GM19463 (cell line): Measurements from ENCODE around the gene SHLD1.
"Not testable (repeated sequence)": the region's sequence is repeated elsewhere in the genome, so short reads cannot be mapped to it uniquely, and the experiment has no call there.

Source experiments
- ATAC-seq: cut with Tn5 transposase; IDR thresholded peaks from one replicate; pipeline ENCODE4 v1.9.1; 2021; ENCODE audit warnings: mild to moderate bottlenecking, moderate library complexity; ENCODE audit not compliant: unreplicated experiment

Gene SHLD1

GRCh38 chr20:5780846-5781217, 30.6 kb downstream of the SHLD1 start:
- ATAC-seq = no peak

- not testable (repeated sequence) for ATAC-seq
Observed at GRCh38 chr20:5781367-5781766, 31.2 kb downstream of the SHLD1 start.

GRCh38 chr20:5781798-5782750, 31.9 kb downstream of the SHLD1 start:
- no peak for ATAC-seq

- ATAC-seq = no peak
Observed at GRCh38 chr20:5784735-5785134, 34.5 kb downstream of the SHLD1 start.

GRCh38 chr20:5785146-5785545, 34.9 kb downstream of the SHLD1 start:
- no peak for ATAC-seq

- no peak for ATAC-seq
Observed at GRCh38 chr20:5786930-5787795, 37.0 kb downstream of the SHLD1 start.

- ATAC-seq = no peak
Observed at GRCh38 chr20:5787796-5788165, 37.6 kb downstream of the SHLD1 start.

GRCh38 chr20:5788385-5788895, 38.2 kb downstream of the SHLD1 start:
- no peak for ATAC-seq

- no peak for ATAC-seq
Observed at GRCh38 chr20:5789827-5790226, 39.6 kb downstream of the SHLD1 start.

- ATAC-seq = no peak
Observed at GRCh38 chr20:5793916-5794315, 43.7 kb downstream of the SHLD1 start.

GRCh38 chr20:5796331-5797040, 46.3 kb downstream of the SHLD1 start:
- no peak for ATAC-seq

- ATAC-seq = no peak
Observed at GRCh38 chr20:5797165-5797564, 47.0 kb downstream of the SHLD1 start.

GRCh38 chr20:5797843-5798462, 47.8 kb downstream of the SHLD1 start:
- ATAC-seq = peak; percentile 94

GRCh38 chr20:5803754-5804303, 53.6 kb downstream of the SHLD1 start:
- ATAC-seq = not testable (repeated sequence)

- ATAC-seq = no peak
Observed at GRCh38 chr20:5806457-5807263, 56.5 kb downstream of the SHLD1 start.

- no peak for ATAC-seq
Observed at GRCh38 chr20:5807431-5807830, 57.2 kb downstream of the SHLD1 start.

- ATAC-seq = no peak
Observed at GRCh38 chr20:5808901-5809300, 58.7 kb downstream of the SHLD1 start.

- no peak for ATAC-seq
Observed at GRCh38 chr20:5809495-5809894, 59.3 kb downstream of the SHLD1 start.

- ATAC-seq = no peak
Observed at GRCh38 chr20:5810800-5811422, 60.7 kb downstream of the SHLD1 start.
